DND-41 (cell line): ENCODE data around the gene FSIP2.

Experiments
- ATAC-seq: fragments of 200-7000 bp; cut with Tn5 transposase; 3 replicates; pipeline ENCODE4 v1.9.1; 2021; ENCODE audit warnings: low read depth; ENCODE audit not compliant: insufficient read depth
- DNase-seq: peaks from one replicate; pipeline ENCODE4 v3.0.0-alpha.2; 2020
- H2AFZ ChIP-seq: 2 replicates; pipeline ENCODE4 v1.6.0; 2012; ENCODE audit warnings: low read depth, low read length
- H3K27ac ChIP-seq: 2 replicates; pipeline ENCODE4 v1.5.1; 2012; ENCODE audit warnings: low read length, inconsistent platforms
- H3K27me3 ChIP-seq: fragments of 200-600 bp; sonication (generic); 2 replicates; pipeline ENCODE4 v1.6.0; 2012; ENCODE audit warnings: low read length, mild to moderate bottlenecking, inconsistent platforms; ENCODE audit not compliant: insufficient read depth, poor library complexity
- H3K36me3 ChIP-seq: 2 replicates; pipeline ENCODE4 v1.5.1; 2012; ENCODE audit warnings: low read length, inconsistent platforms; ENCODE audit not compliant: insufficient read depth
- H3K4me1 ChIP-seq: 2 replicates; pipeline ENCODE4 v1.5.1; 2012; ENCODE audit warnings: mild to moderate bottlenecking, low read length; ENCODE audit not compliant: insufficient read depth
- H3K4me2 ChIP-seq: 2 replicates; pipeline ENCODE4 v1.6.0; 2012; ENCODE audit warnings: mild to moderate bottlenecking, moderate library complexity, low read length, inconsistent platforms; ENCODE audit not compliant: insufficient read depth
- H3K4me3 ChIP-seq, 2 experiments: fragments of 200-600 bp in 1 of 2; shearing (Covaris generic) in 1 of 2; 2 replicates each; pipeline ENCODE4 v1.5.1; 2012 to 2016; ENCODE audit warnings: inconsistent platforms in 2 of 2, low read length in 2 of 2, mild to moderate bottlenecking in 2 of 2, low read depth in 1 of 2, moderate library complexity in 1 of 2
- H3K79me2 ChIP-seq: 2 replicates; pipeline ENCODE4 v1.6.0; 2012; ENCODE audit warnings: low read length, inconsistent platforms; ENCODE audit not compliant: insufficient read depth
- H3K9ac ChIP-seq: 2 replicates; pipeline ENCODE4 v1.6.0; 2012; ENCODE audit warnings: low read depth, mild to moderate bottlenecking, inconsistent platforms, low read length, moderate library complexity
- H3K9me3 ChIP-seq: 2 replicates; pipeline ENCODE4 v1.5.1; 2012; ENCODE audit warnings: low read length, moderate library complexity, mild to moderate bottlenecking, inconsistent platforms; ENCODE audit not compliant: insufficient read depth, severe bottlenecking
- H4K20me1 ChIP-seq: 2 replicates; pipeline ENCODE4 v1.6.0; 2012; ENCODE audit warnings: low read length; ENCODE audit not compliant: insufficient read depth
- EZH2 ChIP-seq: IDR thresholded peaks from 3 replicates; pipeline ENCODE4 v1.6.1; 2012; ENCODE audit warnings: borderline replicate concordance, low read depth, mild to moderate bottlenecking, moderate library complexity, low read length, inconsistent platforms; ENCODE audit not compliant: severe bottlenecking
- TF ChIP-seq, protein P1 (sequence below): IDR thresholded peaks from 2 replicates; pipeline ENCODE4 v1.5.1; 2012; ENCODE audit warnings: borderline replicate concordance, low read length, moderate library complexity, mild to moderate bottlenecking; ENCODE audit not compliant: poor library complexity, severe bottlenecking; ENCODE audit errors: extremely low read depth

The FSIP2 gene

DNA sequence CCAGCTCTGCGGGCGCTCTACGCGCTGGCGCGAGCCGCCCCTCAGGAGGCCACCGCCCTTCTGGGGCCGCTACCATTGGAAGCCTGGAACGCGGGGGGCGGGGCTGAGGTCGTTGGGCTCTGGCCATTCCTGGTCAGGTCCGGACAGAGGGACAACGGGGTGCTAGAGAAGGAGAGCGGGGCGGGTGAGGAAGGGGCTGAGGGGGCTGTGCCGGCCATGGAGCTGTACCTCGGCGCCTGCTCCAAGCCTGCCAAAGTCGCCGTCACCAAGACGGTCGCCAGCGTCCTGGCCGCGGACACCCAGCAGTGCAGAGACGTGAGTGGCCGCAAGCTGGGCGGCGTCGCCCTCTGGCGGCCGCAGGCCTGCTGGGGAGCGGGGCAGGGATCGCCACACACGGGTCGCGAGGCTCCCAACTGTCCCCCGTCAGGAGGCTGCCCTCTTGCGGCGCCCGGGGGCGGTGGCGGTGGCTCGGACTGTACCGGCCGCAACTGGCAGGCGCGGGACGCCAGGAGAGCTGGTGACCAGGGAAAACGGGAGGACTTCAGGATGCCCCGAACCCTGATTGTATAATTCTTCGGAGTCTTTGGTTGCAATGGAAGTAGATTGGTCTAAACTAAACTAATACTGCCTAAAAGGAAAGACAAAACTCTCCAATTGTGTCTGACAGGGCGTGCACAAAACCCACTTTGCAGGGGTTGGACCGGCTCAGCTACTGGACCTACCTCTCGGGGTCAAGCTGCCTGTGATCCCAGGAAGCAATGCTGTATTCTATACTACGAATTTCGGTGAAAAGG lies at the start of gene FSIP2:
Gene FSIP2, plus strand, starts transcription at position 126 of the 794 bp plus-strand sequence. Its CDS starts 91 bp downstream, at position 217.
- no peak for ATAC-seq
- TF ChIP-seq, protein P1, sequence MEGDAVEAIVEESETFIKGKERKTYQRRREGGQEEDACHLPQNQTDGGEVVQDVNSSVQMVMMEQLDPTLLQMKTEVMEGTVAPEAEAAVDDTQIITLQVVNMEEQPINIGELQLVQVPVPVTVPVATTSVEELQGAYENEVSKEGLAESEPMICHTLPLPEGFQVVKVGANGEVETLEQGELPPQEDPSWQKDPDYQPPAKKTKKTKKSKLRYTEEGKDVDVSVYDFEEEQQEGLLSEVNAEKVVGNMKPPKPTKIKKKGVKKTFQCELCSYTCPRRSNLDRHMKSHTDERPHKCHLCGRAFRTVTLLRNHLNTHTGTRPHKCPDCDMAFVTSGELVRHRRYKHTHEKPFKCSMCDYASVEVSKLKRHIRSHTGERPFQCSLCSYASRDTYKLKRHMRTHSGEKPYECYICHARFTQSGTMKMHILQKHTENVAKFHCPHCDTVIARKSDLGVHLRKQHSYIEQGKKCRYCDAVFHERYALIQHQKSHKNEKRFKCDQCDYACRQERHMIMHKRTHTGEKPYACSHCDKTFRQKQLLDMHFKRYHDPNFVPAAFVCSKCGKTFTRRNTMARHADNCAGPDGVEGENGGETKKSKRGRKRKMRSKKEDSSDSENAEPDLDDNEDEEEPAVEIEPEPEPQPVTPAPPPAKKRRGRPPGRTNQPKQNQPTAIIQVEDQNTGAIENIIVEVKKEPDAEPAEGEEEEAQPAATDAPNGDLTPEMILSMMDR: no peak
- TF ChIP-seq EZH2: no peak
- H4K20me1 ChIP-seq: no peaks in the 10 kb centered on the region
- H2AFZ ChIP-seq: no peak within 1 kb of the TSS
- H3K27ac ChIP-seq: no peak within 1 kb of the TSS
- no peak within 1 kb of the TSS for H3K4me3 ChIP-seq
- no peaks in the 10 kb centered on the region for H3K79me2 ChIP-seq
- H3K4me2 ChIP-seq: no peak within 1 kb of the TSS
- no peak within 1 kb of the TSS for H3K9ac ChIP-seq
- H3K27me3 ChIP-seq: no peaks in the 10 kb centered on the region
- no peak for DNase-seq
- no peaks in the 10 kb centered on the region for H3K36me3 ChIP-seq
- H3K9me3 ChIP-seq: no peaks in the 10 kb centered on the region
- no peaks in the 10 kb centered on the region for H3K4me1 ChIP-seq

DNA sequence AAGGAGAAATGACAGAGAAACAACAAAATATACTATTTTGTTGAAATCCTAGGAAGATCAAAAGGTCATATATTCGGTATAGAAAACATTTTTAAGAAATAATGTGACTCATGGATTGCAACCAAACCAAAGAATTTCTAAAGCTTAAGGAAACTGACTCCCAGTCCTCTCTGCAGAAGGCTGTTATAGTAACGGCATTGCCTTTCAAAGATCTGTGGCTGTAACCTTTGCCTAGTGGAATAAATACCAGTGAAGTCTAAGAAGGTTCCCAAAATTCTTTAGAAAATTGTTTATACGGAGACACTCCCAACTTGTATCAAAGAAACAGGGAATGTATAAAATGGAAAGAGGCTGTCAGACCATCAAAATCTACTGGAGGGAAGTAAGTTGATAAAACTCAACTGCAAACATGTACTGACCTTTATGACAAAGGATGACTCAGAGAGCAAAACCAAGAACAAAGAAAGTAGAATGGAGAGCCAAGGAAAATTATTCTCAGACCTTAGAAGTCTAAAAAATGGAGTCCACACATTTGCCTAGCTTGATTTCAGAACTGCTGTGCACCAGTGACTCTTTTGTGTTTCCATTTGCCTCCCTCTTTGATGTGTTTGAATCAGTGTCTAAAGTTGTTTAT lies 48.6 kb upstream of the FSIP2 start:
- Histone ChIP-seq H3K4me2 (no peak overlapping the region), H2AFZ (no peak overlapping the region)

GRCh38 chr2:185695711-185696235 lies 42.8 kb upstream of the FSIP2 start:
- H2AFZ ChIP-seq: no peak overlapping the region
- no peaks in the 10 kb centered on the region for H3K79me2 ChIP-seq
- H3K9me3 ChIP-seq: no peaks in the 10 kb centered on the region
- no peak for ATAC-seq
- H3K36me3 ChIP-seq: no peaks in the 10 kb centered on the region
- H3K27me3 ChIP-seq: no peaks in the 10 kb centered on the region
- no peak overlapping the region for H3K4me2 ChIP-seq
- no peaks in the 10 kb centered on the region for H4K20me1 ChIP-seq
- TF ChIP-seq, protein P1: no peak
- TF ChIP-seq EZH2: no peak
- DNase-seq: no peak
- H3K27ac ChIP-seq: no peak overlapping the region
- no peaks in the 10 kb centered on the region for H3K4me1 ChIP-seq
- H3K9ac ChIP-seq: no peak overlapping the region
- H3K4me3 ChIP-seq: no peak overlapping the region

More for the DNA sequence above, 48.6 kb upstream of the FSIP2 start:
- no peaks in the 10 kb centered on the region for H3K9me3 ChIP-seq
- DNase-seq (no peak), ATAC-seq (no peak)
- no peaks in the 10 kb centered on the region for H4K20me1 ChIP-seq
- H3K9ac ChIP-seq: no peak overlapping the region
- H3K79me2 ChIP-seq: no peaks in the 10 kb centered on the region
- no peak overlapping the region for H3K4me3 ChIP-seq
- no peaks in the 10 kb centered on the region for H3K4me1 ChIP-seq
- H3K36me3 ChIP-seq: no peaks in the 10 kb centered on the region
- H3K27me3 ChIP-seq: no peaks in the 10 kb centered on the region
- TF ChIP-seq EZH2: no peak
- TF ChIP-seq, protein P1: no peak
- no peak overlapping the region for H3K27ac ChIP-seq
